Measurements from ENCODE around the gene CPNE5.

- TF ChIP-seq CTCF (IDR thresholded peaks at IDR 0.05) (no peak), MAX (IDR thresholded peaks at IDR 0.05) (no peak), RNF2 (IDR thresholded peaks at IDR 0.05; ENCODE audit: borderline replicate concordance, low read depth) (no peak), POLR2A (IDR thresholded peaks at IDR 0.05; ENCODE audit: low read length) (no peak), RCOR1 (IDR thresholded peaks at IDR 0.05; ENCODE audit: low read depth, low read length) (no peak), PHF8 (IDR thresholded peaks at IDR 0.05; ENCODE audit: borderline replicate concordance, low read depth) (no peak), SMC3 (IDR thresholded peaks at IDR 0.05) (no peak)
Measured at GRCh38 chr6:36754582-36755434, 84.4 kb downstream of the CPNE5 start.
